ENCODE results near the gene SLC9B1. TPM values are rescaled to one million over a fixed set of nuclear protein-coding genes. Genes with fewer than 3 reads are reported as not detected.

The SLC9B1 gene
- total and polyA plus RNA-seq, 2 of the 13 experiments (the other 11 are each of a cell fraction or from before 2014, with no cell fraction given) = 0.17 to 0.20 TPM

- no peak for TF ChIP-seq ZNF784 (CRISPR knock-in tag; IDR thresholded peaks at IDR 0.05; ENCODE audit: borderline replicate concordance)
- TF ChIP-seq RARA (CRISPR knock-in tag; IDR thresholded peaks at IDR 0.05) = no peak
- TF ChIP-seq ZNF282 (IDR thresholded peaks at IDR 0.05; ENCODE audit: partially characterized antibody) = no peak
- no peak for TF ChIP-seq SMARCC2 (IDR thresholded peaks at IDR 0.05)
These were observed 136.2 kb downstream of the SLC9B1 start (continued) for GRCh38 chr4:102883278-102883677.

GRCh38 chr4:102881343-102881742 lies 138.2 kb downstream of the SLC9B1 start:
- H3K9ac ChIP-seq (ENCODE audit: insufficient read depth, low read depth, low read length) = no peak overlapping the region
- 95% methylated on average over 1 of the region's 1 CpG for WGBS (ENCODE audit: low lambda C conversion rate)
- ATAC-seq = no peak
- H3K79me2 ChIP-seq (ENCODE audit: insufficient read depth, low read length) = peaks cover 20% of the 10 kb centered on the region
- peaks cover 15% of the 10 kb centered on the region for H3K9me3 ChIP-seq (ENCODE audit: low read length)
- H3K4me1 ChIP-seq (ENCODE audit: insufficient read depth, low read length) = peaks cover 23% of the 10 kb centered on the region
- no peak overlapping the region for H3K4me2 ChIP-seq (ENCODE audit: low read depth, low read length)
- BruUV-seq (replicated peaks) = no TSS peak
- in situ Hi-C loops (cut with HindIII; ENCODE audit: extremely low pct_ligation_motif_present, low pct_unique_long_range_greater_than_20kb) (no loop called here), intact Hi-C loops (cut with micrococcal nuclease; ENCODE audit: unreplicated experiment) (no loop called here)
- ChIA-PET POLR2A (interaction anchor here (2.2 kb wide), 1 partner anchor 53 kb away, joined by 12 read pairs; the partner anchor contains the start of gene UBE2D3), CTCF (ENCODE audit: low intra/inter-chr PET ratio, low total read pairs) (no interaction called here)
- no peak for FAIRE-seq
- no peak for DNase-seq (ENCODE audit: low spot score)
- no peaks in the 10 kb centered on the region for H4K20me1 ChIP-seq (ENCODE audit: insufficient read depth, low read length)
- no peaks in the 10 kb centered on the region for H3K27me3 ChIP-seq (ENCODE audit: control insufficient read depth in 1 of 2, insufficient read depth in 2 of 2, low read length in 2 of 2)
- H2AFZ ChIP-seq (ENCODE audit: low read length) = no peak overlapping the region
- no peak overlapping the region for H3K27ac ChIP-seq (ENCODE audit: extremely low read length, insufficient read depth, low read length)
- H3K36me3 ChIP-seq (replicated peaks in 1 of 2; ENCODE audit: control insufficient read depth in 1 of 2, insufficient read depth in 2 of 2, low read length in 2 of 2) = peaks cover 6 to 13% of the 10 kb centered on the region in 2 experiments; a peak in 2 of 5 replicates
- no peak overlapping the region for H3K4me3 ChIP-seq (replicated peaks in 1 of 3; ENCODE audit: insufficient read depth in 1 of 3, low read depth in 2 of 3, low read length in 3 of 3)
- TF ChIP-seq ATF4 (CRISPR knock-in tag; IDR thresholded peaks at IDR 0.05) (no peak), HBP1 (CRISPR knock-in tag; IDR thresholded peaks at IDR 0.05; ENCODE audit: low read depth) (no peak), ZBTB44 (CRISPR knock-in tag; IDR thresholded peaks at IDR 0.05) (no peak), ZFYVE20 (CRISPR knock-in tag; IDR thresholded peaks at IDR 0.05; ENCODE audit: borderline replicate concordance, low read depth) (no peak), ZMYM3 (CRISPR knock-in tag; IDR thresholded peaks at IDR 0.05) (no peak), SUZ12 (IDR thresholded peaks at IDR 0.05; ENCODE audit: low read depth, low read length) (no peak)
